ENCODE data around the gene CIB4. TPM values are rescaled to one million over a fixed set of nuclear protein-coding genes. Genes with fewer than 3 reads are reported as not detected.

The CIB4 gene
- total and polyA plus RNA-seq, 12 donors = not detected

DNA sequence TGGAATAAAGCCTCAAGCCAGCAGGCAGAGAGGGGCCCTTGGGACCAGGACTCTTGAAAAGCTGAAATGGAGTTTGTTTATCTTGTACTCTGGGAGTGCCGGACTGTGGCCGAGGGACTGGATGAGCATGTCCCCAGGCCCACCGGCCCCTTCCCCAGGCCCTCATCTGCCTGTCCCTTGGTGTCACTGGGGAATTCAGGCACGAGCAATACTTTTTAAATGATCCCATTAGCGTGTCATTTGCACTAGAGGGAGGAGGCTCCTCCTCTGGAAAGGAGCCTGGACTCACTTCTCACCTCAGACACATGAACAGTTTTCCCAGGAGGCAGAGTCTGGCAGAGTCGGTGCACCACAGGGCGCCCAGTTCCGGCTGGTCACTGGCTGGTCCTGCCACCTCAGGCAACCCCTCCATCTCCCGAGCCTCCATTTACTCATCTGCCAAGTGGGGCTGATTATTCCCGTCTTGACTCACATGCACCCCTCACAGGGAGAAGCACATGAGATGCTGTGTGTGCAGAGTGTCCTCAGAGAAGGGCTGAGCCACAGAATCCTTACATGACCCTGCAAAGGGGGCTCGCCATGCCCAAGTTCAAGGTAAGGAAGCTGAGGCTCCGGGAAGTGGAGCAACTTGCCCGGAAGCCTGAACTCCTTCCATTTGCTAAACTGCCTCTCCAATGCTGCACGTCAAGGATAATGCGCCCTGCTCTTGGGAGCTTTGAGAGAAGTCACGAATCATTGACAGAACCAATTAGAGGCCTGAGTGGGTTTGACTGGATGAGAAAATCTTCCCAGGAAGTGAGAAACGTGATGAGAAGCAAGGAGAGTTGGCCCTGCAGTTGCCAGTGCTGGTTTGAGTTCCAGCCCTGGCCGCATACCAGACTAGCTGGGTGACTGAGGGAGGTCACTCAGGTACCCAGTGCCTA lies 26.7 kb downstream of the CIB4 start:
- WGBS, 2 donors = 55 to 67% methylated on average over 18 of the region's 18 CpGs
- DNase-seq (peak in 1 of 2 donors; percentile 27), ATAC-seq (peak in 7 of 8 donors; percentile 12 to 48 (median 40))
- intact Hi-C loops (cut with DNase I) = no loop called here
- Histone ChIP-seq H3K36me3 (no peaks in the 10 kb centered on the region), H3K4me1 (peaks cover 4 to 32% (median 21%) of the 10 kb centered on the region in 9 donors), H3K4me3 (no peak overlapping the region), H3K27ac (no peak overlapping the region), H3K9me3 (no peaks in the 10 kb centered on the region), H3K27me3 (peaks cover 0 to 43% (median 35%) of the 10 kb centered on the region in 7 donors)
- TF ChIP-seq, protein P1, sequence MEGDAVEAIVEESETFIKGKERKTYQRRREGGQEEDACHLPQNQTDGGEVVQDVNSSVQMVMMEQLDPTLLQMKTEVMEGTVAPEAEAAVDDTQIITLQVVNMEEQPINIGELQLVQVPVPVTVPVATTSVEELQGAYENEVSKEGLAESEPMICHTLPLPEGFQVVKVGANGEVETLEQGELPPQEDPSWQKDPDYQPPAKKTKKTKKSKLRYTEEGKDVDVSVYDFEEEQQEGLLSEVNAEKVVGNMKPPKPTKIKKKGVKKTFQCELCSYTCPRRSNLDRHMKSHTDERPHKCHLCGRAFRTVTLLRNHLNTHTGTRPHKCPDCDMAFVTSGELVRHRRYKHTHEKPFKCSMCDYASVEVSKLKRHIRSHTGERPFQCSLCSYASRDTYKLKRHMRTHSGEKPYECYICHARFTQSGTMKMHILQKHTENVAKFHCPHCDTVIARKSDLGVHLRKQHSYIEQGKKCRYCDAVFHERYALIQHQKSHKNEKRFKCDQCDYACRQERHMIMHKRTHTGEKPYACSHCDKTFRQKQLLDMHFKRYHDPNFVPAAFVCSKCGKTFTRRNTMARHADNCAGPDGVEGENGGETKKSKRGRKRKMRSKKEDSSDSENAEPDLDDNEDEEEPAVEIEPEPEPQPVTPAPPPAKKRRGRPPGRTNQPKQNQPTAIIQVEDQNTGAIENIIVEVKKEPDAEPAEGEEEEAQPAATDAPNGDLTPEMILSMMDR (IDR thresholded peaks at IDR 0.05) = no peak

DNA sequence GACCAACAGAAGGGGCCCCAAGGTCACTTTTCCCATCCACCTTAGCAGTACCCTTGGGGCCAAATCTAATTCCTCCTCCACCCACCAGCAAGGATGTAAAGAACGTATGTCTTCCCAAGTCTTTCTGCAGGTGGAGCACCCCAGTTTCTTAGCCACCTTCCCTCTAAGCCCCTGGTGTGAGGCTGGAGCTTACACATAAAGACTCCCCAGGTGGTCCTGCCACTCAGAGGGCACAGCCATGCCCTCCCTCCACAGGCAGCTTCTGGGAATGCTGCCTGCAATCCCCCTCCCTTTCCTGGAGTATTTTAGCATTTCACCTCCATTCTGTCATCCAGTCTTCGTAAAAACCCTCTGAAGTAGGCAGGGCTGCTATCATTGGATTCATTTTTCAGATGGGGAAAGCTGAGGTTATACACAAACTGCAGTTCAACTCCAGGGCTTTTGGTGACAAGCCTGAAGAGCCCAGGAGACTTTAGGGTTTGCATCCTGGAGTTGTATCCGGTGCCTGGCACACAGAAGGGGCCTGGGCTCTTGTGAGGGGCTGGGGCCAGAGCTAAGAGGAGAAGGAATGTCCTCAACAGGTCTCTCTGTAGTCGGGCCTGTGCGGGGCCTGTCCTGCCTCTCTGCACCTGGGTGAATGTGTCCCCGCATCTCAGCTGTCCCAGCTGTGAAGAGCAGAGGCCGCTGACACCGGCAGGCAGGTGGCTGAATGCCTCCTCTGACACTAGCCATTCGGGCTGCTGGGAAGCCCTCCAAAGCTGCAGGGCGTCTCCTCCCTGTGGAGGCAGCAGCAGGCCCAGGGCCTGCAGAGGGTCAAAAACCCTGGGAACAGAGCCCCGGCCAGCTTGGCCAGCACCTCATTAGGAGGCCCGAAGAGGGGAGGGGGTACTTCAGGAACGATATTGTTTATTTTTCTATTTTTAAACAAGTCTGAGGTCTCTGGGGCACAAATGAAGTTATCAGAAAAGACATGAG lies 27.6 kb downstream of the CIB4 start:
- Histone ChIP-seq H3K4me1 (peaks cover 4 to 32% (median 21%) of the 10 kb centered on the region in 9 donors), H3K27ac (peak overlapping the region in 2 of 10 donors; percentile 2 to 28), H3K27me3 (peaks cover 0 to 33% (median 26%) of the 10 kb centered on the region in 7 donors), H3K4me3 (no peak overlapping the region), H3K9me3 (no peaks in the 10 kb centered on the region), H3K36me3 (no peaks in the 10 kb centered on the region)
- intact Hi-C loops (cut with DNase I) = no loop called here
- 39 to 42% methylated on average over 13 of the region's 13 CpGs for WGBS, 2 donors
- DNase-seq (peak; percentile 21 to 54), ATAC-seq (peak; percentile 25 to 74 (median 44))
- TF ChIP-seq, protein P1 (IDR thresholded peaks at IDR 0.05) = no peak

DNA sequence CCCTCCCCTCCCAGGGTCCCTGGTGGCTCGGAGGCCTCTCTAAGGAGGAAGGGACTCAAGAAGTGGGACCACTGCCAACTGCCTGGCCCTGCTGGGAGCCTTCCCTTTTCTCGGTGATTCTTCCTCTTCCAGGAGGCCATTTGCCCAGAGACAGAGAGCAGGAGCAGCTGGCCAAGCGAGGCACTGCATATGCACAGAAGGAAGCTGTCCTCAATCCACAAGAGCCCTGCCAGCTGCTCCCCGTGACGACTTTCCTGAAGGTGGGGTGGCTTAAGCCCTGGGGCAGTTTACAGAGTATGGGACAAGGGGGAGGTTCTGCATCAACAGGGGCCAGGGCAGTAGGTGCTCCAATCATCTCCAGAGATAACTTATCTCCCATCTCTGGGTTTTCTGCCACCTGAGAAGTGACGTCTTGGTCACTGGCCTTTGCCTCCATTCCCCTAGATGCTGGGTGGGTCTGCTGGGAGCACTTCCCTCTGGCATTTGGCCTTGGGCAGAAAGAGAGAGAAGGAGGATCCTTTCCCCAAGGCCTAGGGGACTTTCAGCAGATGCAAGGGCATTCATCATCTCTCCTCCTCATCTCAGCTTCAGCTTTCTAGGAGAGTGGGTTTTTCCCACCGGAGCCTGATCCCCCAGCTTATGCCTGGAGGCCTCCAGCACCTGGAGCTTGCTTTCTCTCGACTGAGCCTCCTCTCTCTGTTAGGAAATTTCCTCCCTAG lies 28.5 kb downstream of the CIB4 start:
- H3K4me1 ChIP-seq = peaks cover 4 to 32% (median 21%) of the 10 kb centered on the region in 9 donors
- H3K36me3 ChIP-seq = no peaks in the 10 kb centered on the region
- H3K27ac ChIP-seq = peak overlapping the region in 1 of 10 donors; percentile 28
- no peaks in the 10 kb centered on the region for H3K9me3 ChIP-seq
- TF ChIP-seq, protein P1 (IDR thresholded peaks at IDR 0.05) = no peak
- whole genome bisulfite sequencing, 2 donors = 48 to 50% methylated on average over 8 of the region's 8 CpGs
- peak; percentile 19 to 60 (median 54) for ATAC-seq
- H3K4me3 ChIP-seq = no peak overlapping the region
- peak; percentile 63 to 64 for DNase-seq
- peaks cover 0 to 25% (median 18%) of the 10 kb centered on the region in 7 donors for H3K27me3 ChIP-seq
- intact Hi-C loops (cut with DNase I) = no loop called here

All from heart right ventricle (tissue), 16 donors.